GM20000 (cell line): ENCODE results near the gene GUCY1B1.

Source experiments
- DNase-seq: peaks from one replicate; pipeline ENCODE4 v3.0.0; 2012; ENCODE audit warnings: low spot score
- CTCF ChIP-seq: IDR thresholded peaks from 2 replicates; pipeline ENCODE4 v1.5.1; 2012; ENCODE audit warnings: mild to moderate bottlenecking, control low read depth; ENCODE audit errors: extremely low read depth, missing control alignments

The GUCY1B1 gene

GRCh38 chr4:155799116-155799793, 40.4 kb downstream of the GUCY1B1 start:
- TF ChIP-seq CTCF, result no peak
- no peak for DNase-seq

GRCh38 chr4:155799794-155800123, 40.9 kb downstream of the GUCY1B1 start:
- no peak for TF ChIP-seq CTCF
- DNase-seq, result no peak

GRCh38 chr4:155800685-155801343, 42.0 kb downstream of the GUCY1B1 start:
- TF ChIP-seq CTCF, result no peak

GRCh38 chr4:155802190-155802959, 43.6 kb downstream of the GUCY1B1 start:
- TF ChIP-seq CTCF, result no peak
- DNase-seq, result no peak

More at GRCh38 chr4:155800685-155801343, 42.0 kb downstream of the GUCY1B1 start:
- no peak for DNase-seq

- no peak for DNase-seq
- no peak for TF ChIP-seq CTCF
These were observed 46.2 kb downstream of the GUCY1B1 start for GRCh38 chr4:155805016-155805415.

GRCh38 chr4:155807021-155807420, 48.2 kb downstream of the GUCY1B1 start:
- DNase-seq, result no peak
- no peak for TF ChIP-seq CTCF

GRCh38 chr4:155809835-155810234, 51.0 kb downstream of the GUCY1B1 start:
- peak; percentile 27 for TF ChIP-seq CTCF
- DNase-seq, result peak; percentile 58
